GM19467 (cell line): ENCODE data around the gene HOGA1.

Experiments used
- ATAC-seq: cut with Tn5 transposase; IDR thresholded peaks from one replicate; pipeline ENCODE4 v1.9.1; 2021; ENCODE audit warnings: mild to moderate bottlenecking, moderate library complexity; ENCODE audit not compliant: unreplicated experiment

HOGA1 gene

GRCh38 chr10:97578171-97578844 is 5.9 kb upstream of the HOGA1 start:
- no peak for ATAC-seq

GRCh38 chr10:97580421-97581367 is 3.5 kb upstream of the HOGA1 start:
- ATAC-seq, result no peak

- ATAC-seq, result no peak
These were observed 2.0 kb upstream of the HOGA1 start for GRCh38 chr10:97582169-97582568.

GRCh38 chr10:97583476-97583875 is 713 bp upstream of the HOGA1 start:
- ATAC-seq, result no peak

- peak; percentile 9 for ATAC-seq
These were observed 729 bp downstream of the HOGA1 start for GRCh38 chr10:97584798-97585438.

- ATAC-seq, result no peak
These were observed 1.2 kb downstream of the HOGA1 start for GRCh38 chr10:97585439-97585811.

GRCh38 chr10:97587183-97587582 is 3.0 kb downstream of the HOGA1 start:
- no peak for ATAC-seq

GRCh38 chr10:97589479-97589878 is 5.3 kb downstream of the HOGA1 start, which contains the start of gene C10orf62:
Gene C10orf62, plus strand, starts transcription at chr10:97589721. Its CDS starts 177 bp downstream, at chr10:97589898.
- ATAC-seq, result no peak

GRCh38 chr10:97590082-97590747 is 6.0 kb downstream of the HOGA1 start:
- ATAC-seq, result no peak

GRCh38 chr10:97590748-97591495 is 6.7 kb downstream of the HOGA1 start:
- ATAC-seq, result no peak

- no peak for ATAC-seq
These were observed 9.2 kb downstream of the HOGA1 start for GRCh38 chr10:97593421-97593820.

GRCh38 chr10:97596101-97597082 is 12.2 kb downstream of the HOGA1 start:
- no peak for ATAC-seq

- no peak for ATAC-seq
These were observed 13.6 kb downstream of the HOGA1 start for GRCh38 chr10:97597778-97598177.

GRCh38 chr10:97598407-97599271 is 14.4 kb downstream of the HOGA1 start:
- ATAC-seq, result no peak

- ATAC-seq, result no peak
These were observed 15.1 kb downstream of the HOGA1 start for GRCh38 chr10:97599272-97599619.

GRCh38 chr10:97600616-97601015 is 16.4 kb downstream of the HOGA1 start:
- ATAC-seq, result no peak

- ATAC-seq, result no peak
These were observed 17.4 kb downstream of the HOGA1 start for GRCh38 chr10:97601268-97602215.
